NCI-H1436 treated with DMSO at 0.1 percent for 48 hours (cell line): Measurements from ENCODE around the gene PKLR.

Experiments
- DNase-seq: peaks from one replicate; lab custom pipeline; 2025; lab: John Stamatoyannopoulos, UW

The PKLR gene

DNA sequence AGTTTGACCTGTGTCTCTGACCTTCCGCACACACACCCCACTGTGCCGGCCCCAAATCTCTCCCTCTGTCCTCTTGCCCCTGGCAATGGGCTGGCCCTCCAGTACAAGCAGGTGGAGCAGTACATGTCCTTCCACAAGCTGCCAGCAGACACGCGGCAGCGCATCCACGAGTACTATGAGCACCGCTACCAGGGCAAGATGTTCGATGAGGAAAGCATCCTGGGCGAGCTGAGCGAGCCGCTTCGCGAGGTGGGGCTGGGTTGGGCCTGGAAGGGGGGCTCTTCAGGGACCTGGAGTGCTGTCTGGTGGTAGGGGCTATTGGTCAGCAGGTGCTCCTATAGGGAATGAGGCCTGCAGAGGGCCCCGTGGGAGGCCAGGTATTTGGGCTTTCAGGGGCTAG lies 16.2 kb downstream of the PKLR start:
- no peak for DNase-seq

DNA sequence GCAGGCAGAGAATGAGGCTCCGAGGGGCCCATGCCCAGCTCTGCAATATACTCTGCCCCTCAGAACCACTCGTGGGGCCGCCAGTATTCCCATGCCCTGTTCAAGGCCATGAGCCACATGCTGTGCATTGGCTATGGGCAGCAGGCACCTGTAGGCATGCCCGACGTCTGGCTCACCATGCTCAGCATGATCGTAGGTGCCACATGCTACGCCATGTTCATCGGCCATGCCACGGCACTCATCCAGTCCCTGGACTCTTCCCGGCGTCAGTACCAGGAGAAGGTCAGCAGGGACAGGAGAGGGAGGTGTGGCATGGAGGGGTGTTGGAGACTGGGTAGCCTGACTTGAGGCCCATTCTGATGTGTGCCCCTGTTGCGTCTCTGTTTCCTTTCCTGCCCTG lies 16.8 kb downstream of the PKLR start:
- DNase-seq: no peak

DNA sequence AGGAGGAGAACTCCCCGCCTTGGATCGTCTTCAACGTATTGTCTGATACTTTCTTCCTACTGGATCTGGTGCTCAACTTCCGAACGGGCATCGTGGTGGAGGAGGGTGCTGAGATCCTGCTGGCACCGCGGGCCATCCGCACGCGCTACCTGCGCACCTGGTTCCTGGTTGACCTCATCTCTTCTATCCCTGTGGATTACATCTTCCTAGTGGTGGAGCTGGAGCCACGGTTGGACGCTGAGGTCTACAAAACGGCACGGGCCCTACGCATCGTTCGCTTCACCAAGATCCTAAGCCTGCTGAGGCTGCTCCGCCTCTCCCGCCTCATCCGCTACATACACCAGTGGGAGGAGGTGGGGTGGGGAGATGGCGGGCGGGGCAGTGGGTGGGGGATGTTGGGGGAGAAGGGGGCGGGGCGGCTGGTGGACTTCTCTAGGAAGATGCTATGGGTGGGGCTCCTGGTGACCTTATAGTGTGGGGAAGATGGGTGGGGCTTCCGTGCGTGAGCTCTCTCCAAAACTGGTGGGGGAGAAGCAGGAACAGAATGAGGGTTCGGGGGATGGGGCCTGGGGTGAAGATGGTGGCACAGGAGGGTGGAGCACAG lies 18.6 kb downstream of the PKLR start:
- DNase-seq: no peak

DNA sequence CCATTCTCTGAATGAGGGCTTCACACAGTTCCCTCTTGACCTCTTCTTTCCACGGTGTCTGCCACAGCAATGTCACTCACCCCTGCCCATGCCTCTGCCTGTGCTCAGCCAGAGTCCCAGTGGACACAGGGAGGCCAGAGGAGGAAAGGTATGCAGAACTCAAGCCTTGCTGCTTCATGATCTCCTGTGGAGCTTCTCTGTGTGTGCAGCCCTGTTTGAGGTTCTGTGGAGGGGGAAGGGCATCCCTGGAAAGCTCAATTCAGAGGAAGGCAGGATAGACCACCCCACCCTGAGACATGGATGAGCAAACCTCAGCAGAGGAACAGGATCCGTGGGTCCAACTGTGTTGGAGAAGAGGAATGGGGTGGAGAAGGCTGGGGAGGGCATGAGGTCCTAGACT lies 22.0 kb downstream of the PKLR start:
- DNase-seq: no peak

DNA sequence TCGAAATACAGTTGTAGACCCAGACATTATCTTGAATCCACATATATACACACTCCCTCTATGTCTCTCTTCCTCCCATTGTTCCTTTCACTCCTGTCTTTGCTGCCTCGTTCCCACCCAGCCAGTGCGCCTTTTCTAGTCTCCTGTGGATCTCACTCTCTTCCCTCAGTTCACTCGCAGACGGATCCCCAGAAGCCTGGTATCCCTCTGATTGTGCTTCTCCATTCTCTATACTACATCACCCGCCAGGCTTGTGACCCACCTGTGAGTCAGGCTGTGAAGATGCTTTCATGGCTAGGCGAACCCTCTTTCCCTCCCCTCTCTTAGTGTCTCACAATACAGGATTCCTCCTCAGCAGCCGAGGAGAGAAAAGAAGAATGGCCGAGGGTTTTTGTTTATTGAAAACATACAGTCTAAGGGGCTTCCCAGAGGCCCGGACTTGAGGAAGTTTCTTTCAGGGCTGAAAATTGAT lies 22.5 kb downstream of the PKLR start:
- no peak for DNase-seq

DNA sequence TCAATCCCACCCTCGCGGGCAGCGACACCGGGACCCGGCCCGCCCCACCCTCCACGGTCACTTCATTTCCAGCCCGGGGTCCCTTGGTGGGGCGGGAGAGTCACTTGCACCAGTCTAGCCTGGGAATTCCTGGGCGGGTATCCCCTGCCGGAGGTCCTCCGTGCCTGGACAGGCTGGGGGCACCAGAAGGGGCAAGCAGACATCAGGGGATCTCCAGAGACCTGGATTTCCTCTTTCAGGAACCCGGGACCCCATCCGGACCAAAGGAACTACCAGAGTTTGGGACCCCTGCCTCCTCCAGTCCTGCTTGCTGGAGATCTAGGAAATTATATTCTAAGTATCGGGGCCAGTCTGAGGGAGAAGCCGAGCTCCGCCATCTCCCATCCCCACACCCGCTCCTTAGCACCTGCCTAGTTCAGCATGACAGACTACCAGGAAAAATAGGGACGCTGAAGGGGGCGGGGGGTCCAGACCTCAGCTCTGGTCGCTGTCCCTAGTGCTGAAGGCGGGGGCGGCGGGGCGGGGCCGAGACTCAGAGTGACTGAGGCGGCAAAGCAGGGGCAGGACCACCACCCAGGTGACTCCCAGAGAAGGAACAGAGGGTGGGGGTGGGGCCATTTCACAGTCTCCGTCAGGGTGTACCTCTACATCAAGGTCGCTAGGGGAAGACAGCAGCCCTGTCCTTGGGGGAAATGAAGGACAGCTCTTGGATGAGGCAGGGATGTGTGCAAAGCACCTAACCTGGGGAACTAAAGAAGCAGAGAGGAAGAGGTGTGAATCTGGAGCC lies 23.1 kb downstream of the PKLR start:
- DNase-seq: peak; percentile 70

DNA sequence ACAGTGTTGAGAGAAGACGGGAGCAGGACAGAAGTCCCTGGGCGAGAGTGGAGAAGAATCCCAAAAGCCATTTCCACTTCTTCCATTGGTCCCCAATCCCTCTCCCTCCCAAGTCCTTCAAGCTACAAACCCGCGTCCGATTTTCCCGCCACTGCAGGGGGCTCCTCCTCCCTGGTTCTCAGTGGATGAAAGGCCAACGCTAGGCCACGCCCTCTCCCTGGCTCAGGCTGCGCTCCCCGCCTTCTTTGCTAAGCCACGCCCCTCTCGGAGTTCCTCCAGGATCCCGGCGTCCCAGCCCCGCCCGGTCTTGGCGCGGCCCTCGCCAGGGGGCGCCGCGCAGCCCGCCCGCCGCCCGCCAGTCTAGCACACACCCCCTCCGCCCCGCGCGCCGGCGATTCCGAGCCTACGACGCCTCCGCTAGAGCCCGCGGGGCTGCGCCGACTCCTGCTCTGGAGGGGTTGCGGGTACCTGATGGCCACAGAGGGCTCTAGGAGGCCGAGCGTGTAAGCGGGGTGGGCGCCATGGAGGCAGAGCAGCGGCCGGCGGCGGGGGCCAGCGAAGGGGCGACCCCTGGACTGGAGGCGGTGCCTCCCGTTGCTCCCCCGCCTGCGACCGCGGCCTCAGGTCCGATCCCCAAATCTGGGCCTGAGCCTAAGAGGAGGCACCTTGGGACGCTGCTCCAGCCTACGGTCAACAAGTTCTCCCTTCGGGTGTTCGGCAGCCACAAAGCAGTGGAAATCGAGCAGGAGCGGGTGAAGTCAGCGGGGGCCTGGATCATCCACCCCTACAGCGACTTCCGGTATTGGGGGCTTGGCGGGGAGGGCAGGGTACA lies 24.0 kb downstream of the PKLR start, which contains the start of gene HCN3:
Gene HCN3, plus strand, starts transcription at position 394 of the 832 bp plus-strand sequence. Its CDS starts 128 bp downstream, at position 522.
- DNase-seq: peak; percentile 80

DNA sequence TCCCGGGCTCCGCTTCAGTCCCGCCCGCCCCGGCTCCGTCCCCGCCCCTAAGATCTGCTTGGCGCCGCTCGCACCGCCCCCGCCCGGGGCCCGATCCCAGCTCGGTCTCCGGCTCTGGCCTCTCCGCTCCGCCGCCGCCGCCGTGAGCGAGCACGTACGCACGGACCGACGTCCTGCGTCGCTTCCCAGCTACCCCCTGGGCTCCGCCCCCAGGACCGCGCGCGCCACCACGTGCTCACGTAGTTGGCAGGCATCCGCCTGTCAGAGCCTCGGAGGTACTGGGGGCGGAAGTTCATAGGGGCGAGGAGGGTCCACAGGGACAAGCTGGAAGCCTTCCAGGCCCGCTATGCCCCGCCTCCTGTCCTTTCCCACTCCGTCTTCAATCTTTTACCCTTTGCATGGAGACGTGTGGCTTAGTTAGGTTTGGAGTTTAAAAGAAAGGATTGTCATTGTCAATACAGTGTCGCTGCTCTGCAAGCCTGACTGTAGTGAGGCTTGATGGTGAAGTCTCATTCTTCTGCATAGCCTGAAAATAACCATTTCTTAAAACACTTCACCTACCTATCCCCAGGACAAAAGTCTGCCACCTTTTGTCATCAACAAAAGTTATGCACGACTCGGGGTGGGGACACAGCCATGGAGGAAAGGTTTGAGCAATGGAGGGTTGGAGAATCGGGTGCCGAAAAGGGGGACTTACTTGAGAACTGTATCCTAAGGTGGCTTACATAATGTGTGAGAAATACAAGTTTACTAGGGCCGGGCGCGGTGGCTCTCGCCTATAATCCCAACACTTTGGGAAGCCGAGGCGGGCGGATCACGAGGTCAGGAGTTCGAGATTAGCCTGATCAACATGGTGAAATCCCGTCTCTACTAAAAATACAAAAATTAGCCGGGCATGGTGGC lies 27.6 kb downstream of the PKLR start, which contains the start of gene CLK2:
Gene CLK2, minus strand, starts transcription at position 162 of the 903 bp plus-strand sequence. CDS start 2,527 bp downstream, outside the sequence.
- peak; percentile 84 for DNase-seq

DNA sequence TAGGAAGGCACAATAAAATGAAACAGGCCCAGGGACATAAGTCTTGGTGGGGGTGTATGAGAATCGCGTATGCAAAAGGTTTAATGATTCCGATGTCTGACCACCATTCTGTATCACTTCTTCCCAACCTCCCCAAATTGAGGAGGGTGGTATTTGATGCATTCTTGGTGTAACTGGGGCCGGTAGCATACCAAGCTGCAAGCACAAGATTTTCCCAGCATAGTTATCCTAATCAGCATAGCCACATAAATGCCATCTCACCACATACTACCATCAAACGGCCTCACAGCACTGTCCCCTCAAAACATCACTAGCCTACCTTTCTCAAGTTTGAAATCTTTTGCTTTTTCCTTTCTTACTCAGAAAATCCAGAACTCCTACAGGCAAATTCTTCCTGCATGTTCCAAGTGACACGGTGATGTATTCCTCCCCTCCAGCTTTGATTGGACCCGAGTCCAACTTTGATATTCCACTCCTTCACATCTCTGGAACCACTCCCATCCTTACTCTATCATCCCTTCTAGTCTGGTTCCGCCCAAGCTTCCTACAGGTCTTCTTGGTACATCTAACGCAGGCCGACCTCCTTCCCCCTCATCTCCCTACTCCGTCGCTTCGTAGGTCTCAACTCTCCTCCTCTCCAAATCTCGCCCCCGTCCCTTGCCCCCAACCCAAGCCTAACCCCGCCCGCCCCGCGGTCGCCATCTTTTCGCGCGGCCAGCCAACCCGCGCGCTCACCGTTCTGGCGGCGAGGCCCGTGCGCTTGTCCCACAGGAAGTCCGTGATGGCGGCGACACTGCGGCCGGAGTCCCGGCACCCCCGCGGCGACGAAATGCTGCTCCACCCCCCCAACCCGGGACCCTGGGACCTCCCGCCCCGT lies 28.5 kb downstream of the PKLR start:
- DNase-seq: no peak

DNA sequence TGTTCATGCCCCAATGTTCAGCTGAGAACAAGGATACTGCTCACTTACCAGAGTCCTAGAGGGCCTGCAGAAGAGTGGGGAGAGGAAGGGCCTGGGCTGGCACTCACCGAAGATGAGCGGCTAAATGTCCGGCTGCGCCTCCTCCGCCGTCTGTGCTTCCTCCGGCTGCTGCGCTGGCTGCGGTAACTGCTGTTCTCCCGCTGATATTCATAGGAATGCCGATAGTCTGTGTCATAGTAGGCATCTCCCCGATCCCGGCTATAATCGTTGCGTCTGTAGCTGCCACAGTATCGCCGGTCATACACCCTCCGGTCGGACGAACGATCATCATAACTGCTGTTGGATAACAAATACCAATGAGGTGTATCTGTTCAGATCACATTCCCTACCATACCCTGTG lies 31.9 kb downstream of the PKLR start:
- no peak for DNase-seq

DNA sequence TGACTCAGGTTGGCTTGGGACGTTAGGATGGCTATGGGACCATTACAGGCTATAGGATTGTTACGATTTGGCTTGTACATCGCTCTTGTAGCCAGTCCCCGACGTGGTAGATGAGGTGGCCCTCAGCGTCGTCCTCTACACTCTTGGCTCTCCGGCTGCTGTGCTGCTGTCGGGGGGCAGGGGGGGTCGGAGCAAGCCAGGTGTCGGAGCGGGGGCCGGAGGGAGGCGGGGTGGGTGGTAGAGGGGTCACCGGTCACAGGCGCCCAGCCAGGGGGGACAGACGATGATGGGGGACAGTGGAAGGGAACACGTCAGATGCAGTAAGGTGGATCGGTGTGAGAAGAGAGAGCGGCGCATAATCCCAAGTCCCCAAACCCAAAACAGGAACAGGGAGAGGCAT lies 32.6 kb downstream of the PKLR start:
- DNase-seq: no peak

DNA sequence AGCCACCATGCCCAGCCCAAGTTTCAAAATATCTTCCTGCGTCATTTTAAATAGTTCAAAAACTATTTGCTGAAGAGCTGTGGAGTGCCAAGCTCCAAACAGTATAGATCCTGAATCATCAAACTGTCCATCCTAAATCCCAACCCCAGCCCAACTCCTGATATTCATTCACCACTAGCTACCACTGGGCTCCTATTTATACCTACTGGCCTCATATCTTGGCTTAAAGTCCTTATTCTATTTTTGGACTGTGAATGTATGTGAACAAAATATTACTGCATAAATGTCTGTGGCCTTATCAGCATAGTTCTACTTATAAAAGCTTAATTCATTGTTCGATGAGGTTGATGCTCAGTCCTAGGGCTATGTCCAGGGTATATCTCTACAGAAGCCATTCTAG lies 33.9 kb downstream of the PKLR start:
- no peak for DNase-seq

DNA sequence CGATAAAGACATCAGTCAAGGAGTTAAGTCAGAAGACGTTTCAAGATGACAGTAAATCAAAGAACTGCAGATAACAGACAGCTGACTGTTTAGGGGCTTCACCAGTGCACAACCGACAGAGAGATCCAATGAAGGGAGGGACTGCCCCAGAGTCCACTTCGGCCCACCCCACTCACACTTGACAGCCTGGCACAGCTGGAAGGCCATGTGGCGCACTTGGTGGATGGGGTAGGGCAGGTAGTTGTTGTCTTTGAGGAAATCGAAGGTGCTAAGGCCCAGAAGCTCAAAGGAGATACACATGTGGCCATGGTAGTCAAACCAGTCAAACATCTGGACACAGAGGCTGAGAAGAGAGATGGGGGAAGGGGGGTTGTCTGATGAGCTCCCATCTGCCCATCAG lies 34.7 kb downstream of the PKLR start:
- DNase-seq: no peak

DNA sequence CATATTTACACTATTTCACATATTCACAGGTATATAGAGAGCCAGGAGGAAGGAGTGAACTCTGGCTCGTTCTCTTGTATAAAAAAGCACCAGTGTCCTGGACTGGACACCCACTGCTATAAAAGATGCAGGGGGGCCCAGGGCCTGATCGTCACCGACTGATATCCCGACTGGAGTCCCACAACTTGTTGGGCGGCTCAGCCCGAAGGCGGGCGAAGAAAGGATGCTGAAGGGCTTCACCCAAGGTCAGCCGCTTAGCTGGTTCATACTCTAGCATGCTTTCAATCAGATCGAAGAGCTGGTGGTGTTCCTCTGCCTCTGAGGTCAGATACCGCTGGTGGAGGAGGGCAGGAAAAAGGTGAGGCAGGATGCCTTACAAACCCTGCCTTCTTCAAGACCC lies 38.2 kb downstream of the PKLR start:
- DNase-seq: no peak

DNA sequence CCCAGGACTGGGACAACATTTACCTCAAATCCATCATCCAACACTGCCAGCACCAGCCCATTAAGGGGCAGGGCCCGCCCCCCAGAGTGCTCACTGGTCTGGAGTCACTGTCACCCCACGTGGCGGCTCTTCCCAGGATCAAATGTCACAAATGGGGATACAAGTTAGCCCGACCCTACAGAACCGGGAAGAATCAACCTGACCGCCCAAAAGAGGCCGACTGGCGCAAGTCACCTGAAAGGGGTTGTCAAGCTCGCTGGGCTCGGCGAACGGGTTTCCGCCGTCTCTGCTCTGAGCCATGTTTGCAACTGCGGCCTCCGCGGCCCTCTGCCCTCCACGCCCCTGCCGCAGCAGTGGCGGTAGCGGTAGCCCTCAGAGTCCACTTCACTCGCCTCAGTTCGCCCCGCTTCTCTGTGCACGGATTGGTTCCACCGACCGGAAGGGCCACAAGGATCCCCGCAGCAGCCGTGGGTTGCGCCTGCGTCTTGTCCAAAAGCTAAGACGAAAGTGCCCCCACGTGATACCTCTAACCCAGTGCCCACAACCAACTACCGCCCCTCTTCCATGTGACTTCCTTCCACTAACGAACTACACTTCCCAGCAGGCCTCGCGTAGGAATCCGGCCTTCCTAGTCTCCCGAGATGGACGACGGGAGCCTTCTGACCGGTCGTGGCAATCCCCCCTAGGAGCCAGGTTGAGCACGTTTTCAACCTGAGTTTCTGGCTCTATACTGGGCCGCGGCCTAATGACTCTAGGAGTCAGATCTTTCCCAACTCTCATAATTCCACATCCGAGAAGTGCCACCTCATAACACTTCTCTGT lies 39.2 kb downstream of the PKLR start, which contains the start of gene SCAMP3:
Gene SCAMP3, minus strand, starts transcription at position 509 of the 822 bp plus-strand sequence. Its CDS starts 209 bp downstream, at position 300.
- peak; percentile 87 for DNase-seq

DNA sequence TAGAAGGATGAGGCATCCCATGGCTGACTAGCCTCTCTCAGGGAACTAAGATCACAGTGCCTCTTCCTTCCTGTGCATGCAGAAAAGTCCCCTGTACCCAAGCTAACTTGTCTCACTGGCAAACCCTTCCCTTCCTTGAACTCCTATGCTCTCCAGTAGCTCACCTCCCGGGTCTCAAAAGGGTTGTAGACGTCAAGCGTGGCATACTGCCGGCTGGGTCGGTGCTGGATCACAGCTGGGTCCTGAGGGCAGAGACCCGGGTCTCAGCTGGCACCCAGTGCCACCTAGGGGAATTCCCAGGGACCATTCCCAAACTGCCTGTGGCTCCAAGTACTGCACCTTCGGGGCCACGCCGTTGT lies 39.8 kb downstream of the PKLR start:
- DNase-seq: no peak

DNA sequence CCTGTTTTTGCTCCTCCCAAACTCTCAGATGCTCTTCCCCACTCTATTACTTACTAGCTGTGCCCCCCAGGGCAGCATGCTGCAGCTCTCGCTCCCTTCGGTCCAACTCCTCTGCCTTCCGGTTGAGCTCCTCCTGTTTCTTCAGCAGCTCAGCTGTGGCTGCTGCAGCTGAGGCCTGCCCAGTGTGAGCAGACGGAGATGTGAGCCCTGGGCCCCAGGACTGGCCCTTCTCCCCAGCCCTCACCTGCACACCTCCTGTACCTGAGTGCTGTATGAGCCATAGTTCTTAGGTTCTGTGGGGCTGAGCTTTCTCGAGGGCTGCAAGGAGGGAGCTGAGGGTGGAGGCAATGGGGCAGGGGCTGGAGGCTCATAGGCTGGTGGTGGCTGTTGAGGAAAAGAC lies 41.0 kb downstream of the PKLR start:
- no peak for DNase-seq

DNA sequence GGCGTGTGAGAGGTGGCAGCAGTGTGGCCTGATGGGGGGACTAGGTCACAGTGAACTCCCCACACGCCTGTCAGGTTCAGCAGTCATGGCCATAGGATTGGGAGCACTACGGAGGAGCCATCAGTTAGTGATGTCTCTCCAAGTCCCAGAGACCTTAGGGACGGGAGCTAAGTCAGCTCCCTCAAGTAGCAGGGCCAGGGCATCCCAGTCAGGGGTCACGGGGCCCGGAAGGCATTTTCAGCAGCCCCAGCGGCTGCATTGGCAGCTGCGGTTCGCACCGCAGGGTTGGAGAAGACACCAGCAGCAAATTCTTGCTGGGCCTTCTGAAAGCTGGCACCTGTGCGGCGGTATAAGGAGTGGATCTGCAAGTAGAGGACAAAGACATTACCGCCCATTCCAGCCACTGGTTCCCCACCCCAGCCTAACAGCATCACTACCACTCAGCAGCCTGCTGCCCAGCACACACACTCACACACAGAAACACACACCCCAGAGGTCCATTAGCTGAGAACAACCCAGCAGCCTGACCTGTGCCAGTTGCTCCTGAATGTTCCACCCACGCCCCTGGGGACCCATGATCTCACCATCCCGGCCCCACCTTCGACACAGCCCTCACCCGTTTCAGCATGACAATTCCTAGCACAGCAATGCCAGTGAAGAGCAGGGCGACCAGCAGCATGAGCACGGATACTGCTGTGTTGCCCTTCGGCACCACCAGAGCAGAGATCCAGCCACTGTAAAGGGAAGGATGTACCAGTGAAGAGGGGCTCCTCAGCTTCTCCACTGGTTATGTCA lies 45.0 kb downstream of the PKLR start:
- no peak for DNase-seq
